ENCODE data around the gene ANKFN1.

ANKFN1 gene

GRCh38 chr17:56130631-56131030 lies 22.6 kb upstream of the ANKFN1 start:
- TF ChIP-seq CTCF (IDR thresholded peaks at IDR 0.05; ENCODE audit: control extremely low read depth, extremely low read depth, low read depth, missing control alignments), result no peak
- ChIA-PET POLR2A (no interaction called here), CTCF (no interaction called here)
- DNase-seq (ENCODE audit: extremely low spot score), result no peak

GRCh38 chr17:56131431-56131830 lies 21.8 kb upstream of the ANKFN1 start:
- ChIA-PET POLR2A (no interaction called here), CTCF (no interaction called here)
- no peak for DNase-seq (ENCODE audit: extremely low spot score)
- TF ChIP-seq CTCF (IDR thresholded peaks at IDR 0.05; ENCODE audit: control extremely low read depth, extremely low read depth, low read depth, missing control alignments), result no peak

GRCh38 chr17:56136301-56136700 lies 17.0 kb upstream of the ANKFN1 start:
- POLR2A ChIA-PET, result no interaction called here
- CTCF ChIA-PET, result no interaction called here
- no peak for TF ChIP-seq CTCF (IDR thresholded peaks at IDR 0.05; ENCODE audit: control extremely low read depth, extremely low read depth, low read depth, missing control alignments)
- DNase-seq (ENCODE audit: extremely low spot score), result no peak

- no peak for TF ChIP-seq CTCF (IDR thresholded peaks at IDR 0.05; ENCODE audit: control extremely low read depth, extremely low read depth, low read depth, missing control alignments)
- no peak for DNase-seq (ENCODE audit: extremely low spot score)
- CTCF ChIA-PET, result no interaction called here
- POLR2A ChIA-PET, result no interaction called here
Observed at GRCh38 chr17:56141046-56141839, 12.0 kb upstream of the ANKFN1 start.

- POLR2A ChIA-PET, result no interaction called here
- CTCF ChIA-PET, result interaction anchor here (1.0 kb wide), 1 partner anchor 360 kb away, joined by 3 read pairs; no protein-coding TSS in a partner anchor
Observed at GRCh38 chr17:56142325-56142724, 10.9 kb upstream of the ANKFN1 start.

GRCh38 chr17:56142781-56143180 lies 10.5 kb upstream of the ANKFN1 start:
- DNase-seq (ENCODE audit: extremely low spot score), result no peak
- no peak for TF ChIP-seq CTCF (IDR thresholded peaks at IDR 0.05; ENCODE audit: control extremely low read depth, extremely low read depth, low read depth, missing control alignments)
- CTCF ChIA-PET, result interaction anchor here (1.0 kb wide), 1 partner anchor 360 kb away, joined by 3 read pairs; no protein-coding TSS in a partner anchor

More at GRCh38 chr17:56142325-56142724, 10.9 kb upstream of the ANKFN1 start:
- no peak for DNase-seq (ENCODE audit: extremely low spot score)
- TF ChIP-seq CTCF (IDR thresholded peaks at IDR 0.05; ENCODE audit: control extremely low read depth, extremely low read depth, low read depth, missing control alignments), result no peak

More at GRCh38 chr17:56142781-56143180, 10.5 kb upstream of the ANKFN1 start:
- POLR2A ChIA-PET, result no interaction called here
